B cell (primary cell): ENCODE data around the gene ACTR5.

Experiments used
- CTCF ChIP-seq: fragments of 200-600 bp; IDR thresholded peaks from one replicate; pipeline ENCODE4 v1.8.0; 2022; ENCODE audit warnings: antibody characterized with exemption, mild to moderate bottlenecking
- EZH2 ChIP-seq: IDR thresholded peaks from 2 replicates; pipeline ENCODE4 v1.6.1; 2012; ENCODE audit warnings: borderline replicate concordance, low read depth, mild to moderate bottlenecking, moderate library complexity, low read length; ENCODE audit not compliant: insufficient read depth, poor library complexity, severe bottlenecking

- TF ChIP-seq CTCF: no peak
- TF ChIP-seq EZH2: peak; percentile 20
These were observed 20.6 kb upstream of the ACTR5 start for GRCh38 chr20:38727607-38728190.
